SK-N-MC (cell line): Measurements from ENCODE around the gene ANKAR.

ENCODE experiments used
- EZH2 ChIP-seq: fragments of 200-600 bp; sonication (generic); IDR thresholded peaks from one replicate; pipeline ENCODE4 v1.6.1; 2017; ENCODE audit warnings: antibody characterized with exemption
- POLR2AphosphoS5 ChIP-seq: IDR thresholded peaks from 2 replicates; pipeline ENCODE4 v1.6.1; 2012; ENCODE audit warnings: mild to moderate bottlenecking, low read depth, low read length, borderline replicate concordance

GRCh38 chr2:189646521-189646920 lies 27.9 kb upstream of the ANKAR start:
- TF ChIP-seq EZH2 (no peak), POLR2AphosphoS5 (no peak)
